B cell (primary cell): ENCODE results near the gene TMEM201. TPM values are rescaled to one million over a fixed set of nuclear protein-coding genes. Genes with fewer than 3 reads are reported as not detected.

Experiments used
- ATAC-seq: fragments of 200-7000 bp; cut with Tn5 transposase; one replicate; pipeline ENCODE4 v1.10.0; 2021; ENCODE audit warnings: low read depth, mild to moderate bottlenecking, moderate number of reproducible peaks, moderate library complexity
- CTCF ChIA-PET: fragments of 350-600 bp; sonication (Branson Sonifier 250); formaldehyde crosslinking; loops from one replicate; lab custom pipeline; 2021; ENCODE audit warnings: antibody characterized with exemption, inconsistent platforms; lab: Charles Lee
- POLR2A ChIA-PET: fragments of 350-600 bp; sonication (Branson Sonifier 250); formaldehyde crosslinking; loops from one replicate; lab custom pipeline; 2021; ENCODE audit warnings: antibody characterized with exemption; lab: Charles Lee
- DNase-seq: peaks from one replicate; pipeline ENCODE4 v3.0.0; 2013
- H2AFZ ChIP-seq: 2 replicates; pipeline ENCODE4 v1.6.1; 2012; ENCODE audit warnings: mild to moderate bottlenecking, low read depth, low read length; ENCODE audit not compliant: insufficient read depth, poor library complexity, severe bottlenecking
- H3K27ac ChIP-seq, 2 donors: 1 replicate in 1 of 2; 2 replicates in 1 of 2; pipeline ENCODE4 v1.5.1; 2012 to 2013; ENCODE audit warnings: low read length in 2 of 2, mild to moderate bottlenecking in 2 of 2, moderate library complexity in 1 of 2
- H3K27me3 ChIP-seq, 4 experiments: fragments of 200-600 bp in 1 of 4; sonication (generic) in 1 of 4; replicated peaks in 1 of 4; 1 replicate in 2 of 4; 2 replicates in 2 of 4; pipeline versions ENCODE4 v1.6.1 to v1.7.0; 2013 to 2016; ENCODE audit warnings: low read length in 3 of 4, mild to moderate bottlenecking in 2 of 4, mixed read lengths in 1 of 4, moderate library complexity in 1 of 4; ENCODE audit not compliant: insufficient read depth in 4 of 4, control insufficient read depth in 3 of 4; ENCODE audit errors: control extremely low read depth in 1 of 4
- H3K36me3 ChIP-seq, 2 experiments: replicated peaks in 1 of 2; 1 replicate in 1 of 2; 2 replicates in 1 of 2; pipeline versions ENCODE4 v1.6.1 to v1.7.1; 2013; ENCODE audit warnings: low read length in 1 of 2; ENCODE audit not compliant: insufficient read depth in 2 of 2, control insufficient read depth in 1 of 2; ENCODE audit errors: control extremely low read depth in 1 of 2, extremely low read depth in 1 of 2
- H3K4me1 ChIP-seq, 2 donors: fragments of 200-600 bp in 1 of 2; sonication (generic) in 1 of 2; 1 replicate in 1 of 2; 2 replicates in 1 of 2; pipeline versions ENCODE4 v1.5.1 to v1.6.1; 2013 to 2017; ENCODE audit warnings: low read length in 2 of 2; ENCODE audit not compliant: control insufficient read depth in 2 of 2, insufficient read depth in 2 of 2
- H3K4me2 ChIP-seq: replicated peaks from 2 replicates; pipeline ENCODE3; 2012; ENCODE audit warnings: mild to moderate bottlenecking, low read depth, low read length; ENCODE audit not compliant: poor library complexity, severe bottlenecking
- H3K4me3 ChIP-seq, 5 experiments: fragments of 200-600 bp in 1 of 5; sonication (generic) in 1 of 5; 1 replicate in 3 of 5; 2 replicates in 2 of 5; pipeline versions ENCODE4 v1.5.1 to v1.7.0; 2011 to 2016; ENCODE audit warnings: low read length in 4 of 5, mild to moderate bottlenecking in 4 of 5, low read depth in 2 of 5, control low read depth in 1 of 5, moderate library complexity in 1 of 5; ENCODE audit not compliant: insufficient read depth in 1 of 5; ENCODE audit errors: control extremely low read depth in 1 of 5, extremely low read depth in 1 of 5
- H3K79me2 ChIP-seq: fragments of 200-600 bp; sonication (generic); one replicate; pipeline ENCODE4 v1.6.0; 2016; ENCODE audit warnings: low read length; ENCODE audit not compliant: control insufficient read depth, insufficient read depth
- H3K9ac ChIP-seq: fragments of 200-600 bp; sonication (generic); 2 replicates; pipeline ENCODE4 v1.6.1; 2017; ENCODE audit warnings: mild to moderate bottlenecking, low read length, moderate library complexity
- H3K9me3 ChIP-seq, 3 donors: one replicate each; pipeline versions ENCODE4 v1.6.1 to v1.7.1; 2013; ENCODE audit warnings: low read length in 2 of 3; ENCODE audit not compliant: control insufficient read depth in 2 of 3, insufficient read depth in 1 of 3; ENCODE audit errors: control extremely low read depth in 1 of 3
- H4K20me1 ChIP-seq: 2 replicates; pipeline ENCODE4 v1.6.0; 2012; ENCODE audit warnings: mild to moderate bottlenecking, low read length; ENCODE audit not compliant: insufficient read depth, control insufficient read depth, poor library complexity, severe bottlenecking
- H3K27ac Mint-ChIP-seq: one replicate; pipeline ENCODE4 v1.8.0; 2021; ENCODE audit warnings: mixed read lengths
- H3K27me3 Mint-ChIP-seq: one replicate; pipeline ENCODE4 v1.8.0; 2021; ENCODE audit warnings: mixed read lengths
- H3K4me1 Mint-ChIP-seq: one replicate; pipeline ENCODE4 v1.8.0; 2021; ENCODE audit warnings: mixed read lengths
- H3K4me3 Mint-ChIP-seq: one replicate; pipeline ENCODE4 v1.8.0; 2021; ENCODE audit warnings: mixed read lengths
- H3K9me3 Mint-ChIP-seq: one replicate; pipeline ENCODE4 v1.8.0; 2022; ENCODE audit warnings: mixed read lengths; ENCODE audit not compliant: insufficient read depth
- CTCF ChIP-seq: fragments of 200-600 bp; IDR thresholded peaks from one replicate; pipeline ENCODE4 v1.8.0; 2022; ENCODE audit warnings: antibody characterized with exemption, mild to moderate bottlenecking
- EZH2 ChIP-seq: IDR thresholded peaks from 2 replicates; pipeline ENCODE4 v1.6.1; 2012; ENCODE audit warnings: borderline replicate concordance, low read depth, mild to moderate bottlenecking, moderate library complexity, low read length; ENCODE audit not compliant: insufficient read depth, poor library complexity, severe bottlenecking
- WGBS: methylation state at CpG from one replicate; pipeline ENCODE4 v1.1.5; 2013; ENCODE audit warnings: missing lambda C conversion rate; ENCODE audit not compliant: insufficient coverage; 5-methylcytosine and 5-hydroxymethylcytosine counted together
- intact Hi-C: fragments of 100-400 bp; cut with micrococcal nuclease; formaldehyde crosslinking; loops from one replicate; pipeline ENCODE4 v1.10.0; 2022
- polyA plus RNA-seq: library from polyadenylated mRNA; depleted of rRNA; stranded (reverse); fragments of >200 nt; gene quantifications from 2 replicates; pipeline ENCODE4 v1.2.3, GENCODE V29; 2012
- total RNA-seq, 2 donors: library from RNA; stranded (reverse); fragments of 120-200 nt in 1 of 2; gene quantifications; 1 replicate in 1 of 2; 2 replicates in 1 of 2; pipeline versions ENCODE4 v1.2.3 to v1.2.4, GENCODE V29; 2013 to 2022

Gene TMEM201
- total and polyA plus RNA-seq, 2 donors (not counting 1 experiment from before 2014, with no cell fraction given), result 6.5 to 9.1 TPM

- POLR2A ChIA-PET, result no interaction called here
- intact Hi-C loops, result no loop called here
- Histone ChIP-seq H3K36me3 (peaks cover 0 to 9% of the 10 kb centered on the region in 2 experiments), H3K9me3 (no peaks in the 10 kb centered on the region), H3K4me1 (peaks cover 30 to 36% of the 10 kb centered on the region in 2 donors), H3K4me2 (no peak overlapping the region), H4K20me1 (peaks cover 34% of the 10 kb centered on the region), H2AFZ (no peak overlapping the region), H3K9ac (no peak overlapping the region), H3K27me3 (no peaks in the 10 kb centered on the region), H3K79me2 (peaks cover 56% of the 10 kb centered on the region), H3K27ac (no peak overlapping the region), H3K4me3 (no peak overlapping the region)
- 96% methylated on average over 11 of the region's 20 CpGs for WGBS
- Mint-ChIP-seq H3K27ac (no peak overlapping the region), H3K27me3 (no peaks in the 10 kb centered on the region), H3K4me3 (no peak overlapping the region), H3K4me1 (peaks cover 32% of the 10 kb centered on the region), H3K9me3 (no peaks in the 10 kb centered on the region)
- ATAC-seq (no peak), DNase-seq (no peak)
- TF ChIP-seq EZH2 (no peak), CTCF (no peak)
- CTCF ChIA-PET, result no interaction called here
Measured at GRCh38 chr1:9594471-9595155, 5.9 kb downstream of the TMEM201 start.

- DNase-seq, result no peak
- Histone ChIP-seq H2AFZ (no peak overlapping the region), H3K36me3 (peaks cover 0 to 9% of the 10 kb centered on the region in 2 experiments), H3K27ac (no peak overlapping the region), H3K27me3 (no peaks in the 10 kb centered on the region), H3K4me3 (no peak overlapping the region), H3K9ac (no peak overlapping the region), H3K79me2 (peaks cover 48% of the 10 kb centered on the region), H4K20me1 (peaks cover 31% of the 10 kb centered on the region), H3K4me2 (no peak overlapping the region), H3K4me1 (peaks cover 23 to 29% of the 10 kb centered on the region in 2 donors), H3K9me3 (no peaks in the 10 kb centered on the region)
- no peak overlapping the region for H3K4me3 Mint-ChIP-seq
- H3K9me3 Mint-ChIP-seq, result no peaks in the 10 kb centered on the region
- 92% methylated on average over 17 of the region's 17 CpGs for WGBS
- TF ChIP-seq EZH2 (no peak), CTCF (no peak)
- intact Hi-C loops, result no loop called here
- POLR2A ChIA-PET, result no interaction called here
- peaks cover 28% of the 10 kb centered on the region for H3K4me1 Mint-ChIP-seq
- no peaks in the 10 kb centered on the region for H3K27me3 Mint-ChIP-seq
- CTCF ChIA-PET, result no interaction called here
- ATAC-seq, result no peak
- no peak overlapping the region for H3K27ac Mint-ChIP-seq
Measured at GRCh38 chr1:9595156-9595967, 6.7 kb downstream of the TMEM201 start.
